Liver (tissue), 9 donors: ENCODE measurements around the gene MOGAT3. TPM values are rescaled to one million over a fixed set of nuclear protein-coding genes. Genes with fewer than 3 reads are reported as not detected.

ENCODE experiments used
- DNase-seq: peaks from one replicate; pipeline ENCODE4 v3.0.0-alpha.2; 2017; ENCODE audit warnings: low spot score
- H3K27ac ChIP-seq, 2 donors: one replicate each; pipeline ENCODE4 v1.7.0; 2013; ENCODE audit warnings: inconsistent platforms in 2 of 2, low read length in 2 of 2, control low read depth in 1 of 2, low read depth in 1 of 2, mild to moderate bottlenecking in 1 of 2
- H3K27me3 ChIP-seq, 4 donors: one replicate each; pipeline versions ENCODE4 v1.6.1 to v1.7.0; 2013; ENCODE audit warnings: low read length in 3 of 4, inconsistent platforms in 1 of 4, mild to moderate bottlenecking in 1 of 4, moderate library complexity in 1 of 4; ENCODE audit not compliant: control insufficient read depth in 4 of 4, insufficient read depth in 4 of 4
- H3K36me3 ChIP-seq, 4 donors: one replicate each; pipeline versions ENCODE4 v1.6.1 to v1.7.0; 2013; ENCODE audit warnings: low read length in 3 of 4, mild to moderate bottlenecking in 3 of 4, low read depth in 1 of 4, moderate library complexity in 1 of 4; ENCODE audit not compliant: control insufficient read depth in 4 of 4, insufficient read depth in 3 of 4
- H3K4me1 ChIP-seq, 4 donors: one replicate each; pipeline versions ENCODE4 v1.6.1 to v1.7.0; 2013; ENCODE audit warnings: low read length in 3 of 4, mild to moderate bottlenecking in 3 of 4, moderate library complexity in 1 of 4; ENCODE audit not compliant: control insufficient read depth in 4 of 4, insufficient read depth in 4 of 4
- H3K4me3 ChIP-seq, 3 donors: one replicate each; pipeline versions ENCODE4 v1.6.1 to v1.7.0; 2013; ENCODE audit warnings: low read length in 3 of 3, control low read depth in 1 of 3, low read depth in 1 of 3, mild to moderate bottlenecking in 1 of 3
- H3K9ac ChIP-seq, 2 donors: one replicate each; pipeline ENCODE4 v1.7.0; 2013; ENCODE audit warnings: low read length in 2 of 2, mild to moderate bottlenecking in 2 of 2, moderate library complexity in 2 of 2, control low read depth in 1 of 2, low read depth in 1 of 2
- H3K9me3 ChIP-seq, 4 donors: one replicate each; pipeline versions ENCODE4 v1.6.1 to v1.7.0; 2013; ENCODE audit warnings: low read length in 3 of 4; ENCODE audit not compliant: control insufficient read depth in 4 of 4
- CTCF ChIP-seq: fragments of 150-350 bp; IDR thresholded peaks from 2 replicates; pipeline ENCODE4 v1.5.1; 2017; ENCODE audit warnings: improper control_type of control experiment, low read depth, low read length; ENCODE audit not compliant: missing input control
- EGR1 ChIP-seq, 2 donors: IDR thresholded peaks; 2 replicates each; pipeline ENCODE4 v1.6.1; 2016 to 2018; ENCODE audit warnings: antibody characterized with exemption in 2 of 2, low read depth in 2 of 2
- FOXA1 ChIP-seq: IDR thresholded peaks from 2 replicates; pipeline ENCODE4 v1.6.1; 2016; ENCODE audit warnings: antibody characterized with exemption
- FOXA2 ChIP-seq: IDR thresholded peaks from 2 replicates; pipeline ENCODE4 v1.6.1; 2016; ENCODE audit warnings: antibody characterized with exemption
- GABPA ChIP-seq, 2 donors: IDR thresholded peaks in 1 of 2; conservative IDR thresholded peaks in 1 of 2; 2 replicates each; pipeline ENCODE4 v1.6.1; 2016; ENCODE audit warnings: antibody characterized with exemption in 2 of 2, mild to moderate bottlenecking in 1 of 2, moderate library complexity in 1 of 2
- HNF4A ChIP-seq, 2 donors: conservative IDR thresholded peaks; 2 replicates each; pipeline ENCODE4 v1.6.1; 2016; ENCODE audit warnings: antibody characterized with exemption in 2 of 2, mild to moderate bottlenecking in 2 of 2
- HNF4G ChIP-seq: IDR thresholded peaks from 2 replicates; pipeline ENCODE4 v1.6.1; 2016; ENCODE audit warnings: antibody characterized with exemption
- JUND ChIP-seq, 2 donors: IDR thresholded peaks; 2 replicates each; pipeline ENCODE4 v1.6.1; 2016; ENCODE audit warnings: antibody characterized with exemption in 2 of 2
- MAX ChIP-seq: IDR thresholded peaks from 2 replicates; pipeline ENCODE4 v1.6.1; 2016; ENCODE audit warnings: antibody characterized with exemption
- NR2F2 ChIP-seq: IDR thresholded peaks from 2 replicates; pipeline ENCODE4 v1.6.1; 2016; ENCODE audit warnings: antibody characterized with exemption
- RAD21 ChIP-seq, 2 donors: IDR thresholded peaks; 2 replicates each; pipeline ENCODE4 v1.6.1; 2016; ENCODE audit warnings: antibody characterized with exemption in 2 of 2, mild to moderate bottlenecking in 2 of 2
- RXRA ChIP-seq, 2 donors: IDR thresholded peaks; 2 replicates each; pipeline ENCODE4 v1.6.1; 2017 to 2018; ENCODE audit warnings: antibody characterized with exemption in 2 of 2, mild to moderate bottlenecking in 1 of 2
- TAF1 ChIP-seq: conservative IDR thresholded peaks from 2 replicates; pipeline ENCODE4 v1.6.1; 2016; ENCODE audit warnings: antibody characterized with exemption, mild to moderate bottlenecking
- YY1 ChIP-seq: IDR thresholded peaks from 2 replicates; pipeline ENCODE4 v1.6.1; 2016; ENCODE audit warnings: antibody characterized with exemption, mild to moderate bottlenecking
- WGBS: extraction: QIAGEN DNeasy Blood & Tissue Kit; methylation state at CpG from one replicate; pipeline ENCODE4 v1.1.7; 2013; 5-methylcytosine and 5-hydroxymethylcytosine counted together
- polyA plus RNA-seq, 2 donors: library from polyadenylated mRNA; stranded (reverse) in 1 of 2; unstranded in 1 of 2; fragments of 200-250 nt in 1 of 2; fragments of >200 nt in 1 of 2; fragmentation: Nextera tagmentation in 1 of 2; extraction: Ambion mirVana in 1 of 2; gene quantifications; one replicate each; pipeline versions ENCODE4 v1.2.1 to v1.2.3, GENCODE V29; 2013 to 2015
- total RNA-seq, 2 donors: library from RNA; depleted of rRNA; stranded (reverse); fragments of >200 nt; gene quantifications; one replicate each; pipeline ENCODE4 v1.2.3, GENCODE V29; 2014
- TF ChIP-seq, protein P1 (sequence below): IDR thresholded peaks from 2 replicates; pipeline ENCODE4 v1.6.1; 2016; ENCODE audit warnings: antibody characterized with exemption
- TF ChIP-seq, protein P2 (sequence below): IDR thresholded peaks from 2 replicates; pipeline ENCODE4 v1.6.1; 2016; ENCODE audit warnings: antibody characterized with exemption
- TF ChIP-seq, protein P3 (sequence below): IDR thresholded peaks from 2 replicates; pipeline ENCODE4 v1.6.1; 2016; ENCODE audit warnings: antibody characterized with exemption, mild to moderate bottlenecking
- donor health status: healthy.
- donor health status: healthy.
- donor health status: healthy.
- donor health status: healthy.
- donor health status: healthy.

MOGAT3 gene
- total and polyA plus RNA-seq, 4 donors = 1.8 to 7.9 (median 3.7) TPM

GRCh38 chr7:101236292-101236835, 35.5 kb upstream of the MOGAT3 start (continued):
- TF ChIP-seq CTCF (no peak), RXRA (IDR thresholded peaks at IDR 0.05) (no peak), FOXA1 (no peak), YY1 (no peak)
- TF ChIP-seq, protein P1, sequence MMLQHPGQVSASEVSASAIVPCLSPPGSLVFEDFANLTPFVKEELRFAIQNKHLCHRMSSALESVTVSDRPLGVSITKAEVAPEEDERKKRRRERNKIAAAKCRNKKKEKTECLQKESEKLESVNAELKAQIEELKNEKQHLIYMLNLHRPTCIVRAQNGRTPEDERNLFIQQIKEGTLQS = no peak

DNA sequence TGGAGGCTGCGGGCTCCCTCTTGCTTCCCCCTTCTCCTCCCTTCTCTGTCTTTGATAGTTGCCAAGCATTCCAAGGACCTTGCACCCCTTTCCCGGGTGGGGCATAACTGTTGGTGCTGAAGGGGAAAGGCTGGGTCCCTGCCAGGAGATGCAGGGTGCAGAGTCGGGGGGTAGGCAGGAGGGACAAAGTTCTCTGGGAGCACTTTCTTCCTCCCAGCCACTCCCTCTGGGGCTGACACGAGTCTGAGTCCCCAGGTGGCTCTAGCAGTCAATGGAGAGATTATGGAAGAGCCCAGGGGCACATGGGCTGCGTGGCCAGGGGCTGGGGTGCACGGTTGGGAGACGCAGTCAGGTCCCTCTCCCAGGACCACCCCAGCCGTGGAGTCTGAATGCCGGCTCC, 34.7 kb upstream of the MOGAT3 start:
- no peak overlapping the region for H3K4me3 ChIP-seq
- WGBS = 71% methylated on average over 9 of the region's 9 CpGs
- no peak for DNase-seq

DNA sequence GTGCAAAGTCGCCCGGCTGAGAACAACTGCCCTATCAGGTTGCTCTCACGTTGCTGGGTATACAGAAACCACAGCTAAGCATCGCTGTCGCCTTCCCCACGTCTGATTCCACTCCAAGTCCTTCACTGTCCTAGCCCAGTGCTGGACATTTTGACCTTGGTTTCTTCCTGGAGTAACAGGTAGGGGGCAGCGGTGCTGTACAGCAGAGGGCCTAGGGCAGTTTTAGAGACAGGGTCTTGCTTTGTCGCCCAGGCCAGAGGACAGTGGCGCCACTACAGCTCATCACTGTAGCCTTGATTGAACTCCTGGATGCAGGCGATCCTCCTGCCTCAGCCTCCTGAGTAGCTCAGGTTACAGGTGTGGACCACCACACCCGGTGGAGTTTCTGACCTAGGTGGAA, 34.2 kb upstream of the MOGAT3 start:
- no peaks in the 10 kb centered on the region for H3K27me3 ChIP-seq
- H3K36me3 ChIP-seq = peaks cover 0 to 3% (median 0%) of the 10 kb centered on the region in 4 donors
- 71% methylated on average over 11 of the region's 11 CpGs for WGBS
- no peak overlapping the region for H3K4me3 ChIP-seq
- H3K27ac ChIP-seq = no peak overlapping the region
- peaks cover 21 to 55% (median 37%) of the 10 kb centered on the region in 4 donors for H3K4me1 ChIP-seq
- H3K9me3 ChIP-seq = no peaks in the 10 kb centered on the region
- peak; percentile 16 to 64 for TF ChIP-seq RAD21 (IDR thresholded peaks at IDR 0.05)
- no peak for TF ChIP-seq EGR1 (IDR thresholded peaks at IDR 0.05; ENCODE audit: low read depth in 2 of 2)
- peak; percentile 63 for DNase-seq
- H3K9ac ChIP-seq = no peak overlapping the region

More for the DNA sequence above, 34.7 kb upstream of the MOGAT3 start:
- H3K4me1 ChIP-seq = peaks cover 21 to 55% (median 35%) of the 10 kb centered on the region in 4 donors
- H3K27me3 ChIP-seq = no peaks in the 10 kb centered on the region
- TF ChIP-seq FOXA1 (no peak), EGR1 (IDR thresholded peaks at IDR 0.05; ENCODE audit: low read depth in 2 of 2) (no peak), NR2F2 (no peak)
- H3K36me3 ChIP-seq = peaks cover 0 to 5% (median 2%) of the 10 kb centered on the region in 4 donors
- H3K9me3 ChIP-seq = no peaks in the 10 kb centered on the region
- no peak overlapping the region for H3K9ac ChIP-seq
- no peak overlapping the region for H3K27ac ChIP-seq

DNA sequence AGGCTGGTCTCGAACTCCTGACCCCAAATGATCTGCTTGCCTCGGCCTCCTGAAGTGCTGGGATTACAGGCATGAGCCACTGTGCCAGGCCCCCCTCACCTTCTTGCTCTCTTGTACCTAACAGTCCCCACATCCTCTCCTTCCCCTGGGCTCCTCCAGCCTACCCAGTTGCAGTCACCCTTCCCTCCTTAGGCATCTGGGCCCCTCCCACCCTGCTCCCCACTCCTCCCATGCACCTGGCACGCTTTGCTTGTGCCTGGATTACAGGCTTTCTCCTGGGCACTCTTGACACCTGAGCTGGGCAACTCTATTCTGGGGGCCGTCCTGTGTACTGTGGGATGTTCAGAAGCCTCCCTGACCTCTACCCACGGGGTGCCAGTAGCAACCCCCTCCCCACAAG, 33.8 kb upstream of the MOGAT3 start:
- no peak overlapping the region for H3K4me3 ChIP-seq
- H3K27ac ChIP-seq = no peak overlapping the region
- WGBS = 88% methylated on average over 5 of the region's 5 CpGs
- H3K27me3 ChIP-seq = no peaks in the 10 kb centered on the region
- peaks cover 21 to 52% (median 37%) of the 10 kb centered on the region in 4 donors for H3K4me1 ChIP-seq
- H3K9me3 ChIP-seq = no peaks in the 10 kb centered on the region
- DNase-seq = no peak
- H3K36me3 ChIP-seq = peaks cover 0 to 3% (median 0%) of the 10 kb centered on the region in 4 donors
- no peak overlapping the region for H3K9ac ChIP-seq
- no peak for TF ChIP-seq HNF4A (conservative IDR thresholded peaks at IDR 0.05)
- TF ChIP-seq RXRA (IDR thresholded peaks at IDR 0.05) = no peak
- no peak for TF ChIP-seq MAX
- TF ChIP-seq, protein P2, sequence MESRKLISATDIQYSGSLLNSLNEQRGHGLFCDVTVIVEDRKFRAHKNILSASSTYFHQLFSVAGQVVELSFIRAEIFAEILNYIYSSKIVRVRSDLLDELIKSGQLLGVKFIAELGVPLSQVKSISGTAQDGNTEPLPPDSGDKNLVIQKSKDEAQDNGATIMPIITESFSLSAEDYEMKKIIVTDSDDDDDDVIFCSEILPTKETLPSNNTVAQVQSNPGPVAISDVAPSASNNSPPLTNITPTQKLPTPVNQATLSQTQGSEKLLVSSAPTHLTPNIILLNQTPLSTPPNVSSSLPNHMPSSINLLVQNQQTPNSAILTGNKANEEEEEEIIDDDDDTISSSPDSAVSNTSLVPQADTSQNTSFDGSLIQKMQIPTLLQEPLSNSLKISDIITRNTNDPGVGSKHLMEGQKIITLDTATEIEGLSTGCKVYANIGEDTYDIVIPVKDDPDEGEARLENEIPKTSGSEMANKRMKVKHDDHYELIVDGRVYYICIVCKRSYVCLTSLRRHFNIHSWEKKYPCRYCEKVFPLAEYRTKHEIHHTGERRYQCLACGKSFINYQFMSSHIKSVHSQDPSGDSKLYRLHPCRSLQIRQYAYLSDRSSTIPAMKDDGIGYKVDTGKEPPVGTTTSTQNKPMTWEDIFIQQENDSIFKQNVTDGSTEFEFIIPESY = no peak
- TF ChIP-seq EGR1 (IDR thresholded peaks at IDR 0.05; ENCODE audit: low read depth in 2 of 2) = no peak
- no peak for TF ChIP-seq GABPA (IDR thresholded peaks at IDR 0.05 in 1 of 2, conservative IDR thresholded peaks at IDR 0.05 in 1 of 2)
- no peak for TF ChIP-seq FOXA2
- TF ChIP-seq JUND (IDR thresholded peaks at IDR 0.05) = no peak
- TF ChIP-seq NR2F2 = no peak
- TF ChIP-seq, protein P3, sequence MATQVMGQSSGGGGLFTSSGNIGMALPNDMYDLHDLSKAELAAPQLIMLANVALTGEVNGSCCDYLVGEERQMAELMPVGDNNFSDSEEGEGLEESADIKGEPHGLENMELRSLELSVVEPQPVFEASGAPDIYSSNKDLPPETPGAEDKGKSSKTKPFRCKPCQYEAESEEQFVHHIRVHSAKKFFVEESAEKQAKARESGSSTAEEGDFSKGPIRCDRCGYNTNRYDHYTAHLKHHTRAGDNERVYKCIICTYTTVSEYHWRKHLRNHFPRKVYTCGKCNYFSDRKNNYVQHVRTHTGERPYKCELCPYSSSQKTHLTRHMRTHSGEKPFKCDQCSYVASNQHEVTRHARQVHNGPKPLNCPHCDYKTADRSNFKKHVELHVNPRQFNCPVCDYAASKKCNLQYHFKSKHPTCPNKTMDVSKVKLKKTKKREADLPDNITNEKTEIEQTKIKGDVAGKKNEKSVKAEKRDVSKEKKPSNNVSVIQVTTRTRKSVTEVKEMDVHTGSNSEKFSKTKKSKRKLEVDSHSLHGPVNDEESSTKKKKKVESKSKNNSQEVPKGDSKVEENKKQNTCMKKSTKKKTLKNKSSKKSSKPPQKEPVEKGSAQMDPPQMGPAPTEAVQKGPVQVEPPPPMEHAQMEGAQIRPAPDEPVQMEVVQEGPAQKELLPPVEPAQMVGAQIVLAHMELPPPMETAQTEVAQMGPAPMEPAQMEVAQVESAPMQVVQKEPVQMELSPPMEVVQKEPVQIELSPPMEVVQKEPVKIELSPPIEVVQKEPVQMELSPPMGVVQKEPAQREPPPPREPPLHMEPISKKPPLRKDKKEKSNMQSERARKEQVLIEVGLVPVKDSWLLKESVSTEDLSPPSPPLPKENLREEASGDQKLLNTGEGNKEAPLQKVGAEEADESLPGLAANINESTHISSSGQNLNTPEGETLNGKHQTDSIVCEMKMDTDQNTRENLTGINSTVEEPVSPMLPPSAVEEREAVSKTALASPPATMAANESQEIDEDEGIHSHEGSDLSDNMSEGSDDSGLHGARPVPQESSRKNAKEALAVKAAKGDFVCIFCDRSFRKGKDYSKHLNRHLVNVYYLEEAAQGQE = no peak
- TF ChIP-seq YY1 = no peak
- no peak for TF ChIP-seq HNF4G
- TF ChIP-seq FOXA1 = no peak
- TF ChIP-seq TAF1 = no peak
